H9 (cell line): ENCODE data around the gene CCAR1. TPM values are rescaled to one million over a fixed set of nuclear protein-coding genes. Genes with fewer than 3 reads are reported as not detected.
A peak's percentile ranks its signal among the peaks of the same experiment; 100 is the strongest.

Source experiments
- DNase-seq: peaks from one replicate; pipeline ENCODE4 v3.0.0-alpha.2; 2017
- H2AFZ ChIP-seq: one replicate; pipeline ENCODE4 v1.6.1; 2013; ENCODE audit warnings: mild to moderate bottlenecking, low read length, control low read depth, moderate library complexity
- H2AK5ac ChIP-seq: 2 replicates; pipeline ENCODE4 v1.6.1; 2013; ENCODE audit warnings: low read length, control low read depth, mixed read lengths; ENCODE audit not compliant: insufficient read length
- H2BK120ac ChIP-seq: one replicate; pipeline ENCODE4 v1.6.1; 2013; ENCODE audit warnings: low read depth, mild to moderate bottlenecking, low read length, control low read depth, inconsistent platforms; ENCODE audit not compliant: poor library complexity, severe bottlenecking
- H2BK12ac ChIP-seq: 2 replicates; pipeline ENCODE4 v1.6.1; 2013; ENCODE audit warnings: low read length, control low read depth, mixed read lengths, low read depth; ENCODE audit not compliant: insufficient read length
- H2BK15ac ChIP-seq: 2 replicates; pipeline ENCODE4 v1.6.1; 2013; ENCODE audit warnings: low read depth, low read length, control low read depth
- H2BK20ac ChIP-seq: one replicate; pipeline ENCODE4 v1.6.1; 2013; ENCODE audit warnings: low read depth, mild to moderate bottlenecking, low read length, control low read depth, inconsistent platforms; ENCODE audit not compliant: poor library complexity, severe bottlenecking
- H2BK5ac ChIP-seq: 2 replicates; pipeline ENCODE4 v1.6.1; 2013; ENCODE audit warnings: low read length, control low read depth, mixed read lengths; ENCODE audit not compliant: insufficient read length
- H3K14ac ChIP-seq: 2 replicates; pipeline ENCODE4 v1.6.1; 2013; ENCODE audit warnings: low read length, control low read depth; ENCODE audit not compliant: insufficient read depth
- H3K18ac ChIP-seq: 2 replicates; pipeline ENCODE4 v1.6.1; 2013; ENCODE audit warnings: low read depth, mild to moderate bottlenecking, mixed read lengths, low read length, control low read depth; ENCODE audit not compliant: insufficient read length
- H3K23ac ChIP-seq: 2 replicates; pipeline ENCODE4 v1.6.1; 2013; ENCODE audit warnings: low read length, control low read depth, mixed read lengths, low read depth; ENCODE audit not compliant: insufficient read length
- H3K23me2 ChIP-seq: 2 replicates; pipeline ENCODE4 v1.6.1; 2013; ENCODE audit warnings: low read depth, mild to moderate bottlenecking, mixed read lengths, low read length, control low read depth; ENCODE audit not compliant: insufficient read length, poor library complexity, severe bottlenecking
- H3K27ac ChIP-seq: 2 replicates; pipeline ENCODE4 v1.5.1; 2013; ENCODE audit warnings: low read length, control low read depth, mixed read lengths, low read depth; ENCODE audit not compliant: insufficient read length
- H3K27me3 ChIP-seq: 2 replicates; pipeline ENCODE4 v1.6.1; 2013; ENCODE audit warnings: low read length, control low read depth, inconsistent platforms; ENCODE audit not compliant: insufficient read depth
- H3K4ac ChIP-seq: 2 replicates; pipeline ENCODE4 v1.6.1; 2013; ENCODE audit warnings: low read depth, mild to moderate bottlenecking, control low read depth, inconsistent platforms, low read length, moderate library complexity
- H3K4me1 ChIP-seq: 2 replicates; pipeline ENCODE4 v1.6.1; 2013; ENCODE audit warnings: low read length, control low read depth, inconsistent platforms; ENCODE audit not compliant: insufficient read depth
- H3K4me2 ChIP-seq: 2 replicates; pipeline ENCODE4 v1.6.1; 2013; ENCODE audit warnings: low read length, control low read depth, mixed read lengths; ENCODE audit not compliant: insufficient read length, insufficient read depth
- H3K56ac ChIP-seq: 2 replicates; pipeline ENCODE4 v1.6.1; 2013; ENCODE audit warnings: low read depth, mild to moderate bottlenecking, mixed read lengths, low read length, control low read depth; ENCODE audit not compliant: insufficient read length
- H3K79me1 ChIP-seq: 2 replicates; pipeline ENCODE4 v1.6.1; 2013; ENCODE audit warnings: low read depth, mild to moderate bottlenecking, moderate library complexity, low read length, control low read depth, inconsistent platforms; ENCODE audit not compliant: insufficient read depth, poor library complexity, severe bottlenecking
- H3K79me2 ChIP-seq: 2 replicates; pipeline ENCODE4 v1.6.1; 2013; ENCODE audit warnings: low read length, control low read depth, inconsistent platforms; ENCODE audit not compliant: insufficient read depth
- H3K9ac ChIP-seq: 2 replicates; pipeline ENCODE4 v1.6.1; 2013; ENCODE audit warnings: low read length, control low read depth, mixed read lengths; ENCODE audit not compliant: insufficient read length; ENCODE audit errors: extremely low read depth
- H3K9me3 ChIP-seq: one replicate; pipeline ENCODE4 v1.6.1; 2013; ENCODE audit warnings: low read depth, low read length, inconsistent platforms; ENCODE audit not compliant: control insufficient read depth
- H3T11ph ChIP-seq: one replicate; pipeline ENCODE4 v1.6.1; 2013; ENCODE audit warnings: mild to moderate bottlenecking, low read length, control low read depth, inconsistent platforms
- H4K20me1 ChIP-seq: one replicate; pipeline ENCODE4 v1.6.1; 2013; ENCODE audit not compliant: control insufficient read depth, insufficient read length, insufficient read depth
- H4K5ac ChIP-seq: 2 replicates; pipeline ENCODE4 v1.6.1; 2013; ENCODE audit warnings: low read depth, mild to moderate bottlenecking, mixed read lengths, low read length, control low read depth; ENCODE audit not compliant: insufficient read length
- H4K8ac ChIP-seq: replicated peaks from 2 replicates; pipeline ENCODE4 v1.6.1; 2013; ENCODE audit warnings: low read length, control low read depth, mixed read lengths, low read depth; ENCODE audit not compliant: insufficient read length
- H4K91ac ChIP-seq: 2 replicates; pipeline ENCODE4 v1.6.1; 2013; ENCODE audit warnings: low read depth, mild to moderate bottlenecking, moderate library complexity, mixed read lengths, low read length, control low read depth; ENCODE audit not compliant: insufficient read length
- H3K27ac Mint-ChIP-seq, 3 experiments: 2 replicates in 2 of 3; 3 replicates in 1 of 3; pipeline ENCODE4 v1.8.0; 2020 to 2021; ENCODE audit warnings: mixed read lengths in 3 of 3, mild to moderate bottlenecking in 1 of 3, moderate library complexity in 1 of 3
- H3K27me3 Mint-ChIP-seq: 2 replicates; pipeline ENCODE4 v1.8.0; 2021; ENCODE audit warnings: low read depth, mild to moderate bottlenecking, moderate library complexity, mixed read lengths
- H3K36me3 Mint-ChIP-seq, 3 experiments: 2 replicates in 2 of 3; 3 replicates in 1 of 3; pipeline ENCODE4 v1.8.0; 2020 to 2021; ENCODE audit warnings: low read depth in 3 of 3, mixed read lengths in 3 of 3; ENCODE audit not compliant: insufficient read depth in 1 of 3
- H3K4me1 Mint-ChIP-seq, 2 experiments: 2 replicates each; pipeline ENCODE4 v1.8.0; 2020; ENCODE audit warnings: mixed read lengths in 2 of 2
- H3K4me3 Mint-ChIP-seq, 2 experiments: 2 replicates in 1 of 2; 3 replicates in 1 of 2; pipeline ENCODE4 v1.8.0; 2020 to 2021; ENCODE audit warnings: mild to moderate bottlenecking in 2 of 2, mixed read lengths in 2 of 2, moderate library complexity in 1 of 2
- H3K9me3 Mint-ChIP-seq, 2 experiments: 2 replicates in 1 of 2; 3 replicates in 1 of 2; pipeline ENCODE4 v1.8.0; 2020; ENCODE audit warnings: mild to moderate bottlenecking in 2 of 2, mixed read lengths in 2 of 2, moderate library complexity in 1 of 2
- WGBS: extraction: QIAGEN DNeasy Blood & Tissue Kit; methylation state at CpG from one replicate; pipeline ENCODE4 v1.1.7; 2013; ENCODE audit warnings: missing lambda C conversion rate, low lambda C conversion rate, mixed read lengths; ENCODE audit not compliant: insufficient read length; ENCODE audit errors: extremely low coverage; 5-methylcytosine and 5-hydroxymethylcytosine counted together
- long read RNA-seq: library from polyadenylated mRNA; unstranded; transcript quantifications from one replicate; pipeline ENCODE4 v2.0.0, GENCODE V29; 2020
- total RNA-seq: library from RNA; stranded (reverse); gene quantifications from 2 replicates; pipeline ENCODE4 v1.2.1, GENCODE V29; 2021
- TF ChIP-seq, protein P1 (sequence below): fragments of 200-600 bp; sonication (generic); conservative IDR thresholded peaks from 3 replicates; pipeline ENCODE4 v1.8.0; 2021; ENCODE audit warnings: antibody characterized with exemption, mild to moderate bottlenecking

Gene CCAR1, protein sequence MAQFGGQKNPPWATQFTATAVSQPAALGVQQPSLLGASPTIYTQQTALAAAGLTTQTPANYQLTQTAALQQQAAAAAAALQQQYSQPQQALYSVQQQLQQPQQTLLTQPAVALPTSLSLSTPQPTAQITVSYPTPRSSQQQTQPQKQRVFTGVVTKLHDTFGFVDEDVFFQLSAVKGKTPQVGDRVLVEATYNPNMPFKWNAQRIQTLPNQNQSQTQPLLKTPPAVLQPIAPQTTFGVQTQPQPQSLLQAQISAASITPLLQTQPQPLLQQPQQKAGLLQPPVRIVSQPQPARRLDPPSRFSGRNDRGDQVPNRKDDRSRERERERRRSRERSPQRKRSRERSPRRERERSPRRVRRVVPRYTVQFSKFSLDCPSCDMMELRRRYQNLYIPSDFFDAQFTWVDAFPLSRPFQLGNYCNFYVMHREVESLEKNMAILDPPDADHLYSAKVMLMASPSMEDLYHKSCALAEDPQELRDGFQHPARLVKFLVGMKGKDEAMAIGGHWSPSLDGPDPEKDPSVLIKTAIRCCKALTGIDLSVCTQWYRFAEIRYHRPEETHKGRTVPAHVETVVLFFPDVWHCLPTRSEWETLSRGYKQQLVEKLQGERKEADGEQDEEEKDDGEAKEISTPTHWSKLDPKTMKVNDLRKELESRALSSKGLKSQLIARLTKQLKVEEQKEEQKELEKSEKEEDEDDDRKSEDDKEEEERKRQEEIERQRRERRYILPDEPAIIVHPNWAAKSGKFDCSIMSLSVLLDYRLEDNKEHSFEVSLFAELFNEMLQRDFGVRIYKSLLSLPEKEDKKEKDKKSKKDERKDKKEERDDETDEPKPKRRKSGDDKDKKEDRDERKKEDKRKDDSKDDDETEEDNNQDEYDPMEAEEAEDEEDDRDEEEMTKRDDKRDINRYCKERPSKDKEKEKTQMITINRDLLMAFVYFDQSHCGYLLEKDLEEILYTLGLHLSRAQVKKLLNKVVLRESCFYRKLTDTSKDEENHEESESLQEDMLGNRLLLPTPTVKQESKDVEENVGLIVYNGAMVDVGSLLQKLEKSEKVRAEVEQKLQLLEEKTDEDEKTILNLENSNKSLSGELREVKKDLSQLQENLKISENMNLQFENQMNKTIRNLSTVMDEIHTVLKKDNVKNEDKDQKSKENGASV
- 113 and 118 TPM in 2 replicates for total RNA-seq
- long read RNA-seq, transcript CCAR1-213 (17 exons, 2,432 nt), result major isoform, 12 of 570 reads
- long read RNA-seq, partial matches to known transcripts, result 377 of 570 reads
- long read RNA-seq, other reads (novel, unspliced or antisense), result 180 of 570 reads

DNA sequence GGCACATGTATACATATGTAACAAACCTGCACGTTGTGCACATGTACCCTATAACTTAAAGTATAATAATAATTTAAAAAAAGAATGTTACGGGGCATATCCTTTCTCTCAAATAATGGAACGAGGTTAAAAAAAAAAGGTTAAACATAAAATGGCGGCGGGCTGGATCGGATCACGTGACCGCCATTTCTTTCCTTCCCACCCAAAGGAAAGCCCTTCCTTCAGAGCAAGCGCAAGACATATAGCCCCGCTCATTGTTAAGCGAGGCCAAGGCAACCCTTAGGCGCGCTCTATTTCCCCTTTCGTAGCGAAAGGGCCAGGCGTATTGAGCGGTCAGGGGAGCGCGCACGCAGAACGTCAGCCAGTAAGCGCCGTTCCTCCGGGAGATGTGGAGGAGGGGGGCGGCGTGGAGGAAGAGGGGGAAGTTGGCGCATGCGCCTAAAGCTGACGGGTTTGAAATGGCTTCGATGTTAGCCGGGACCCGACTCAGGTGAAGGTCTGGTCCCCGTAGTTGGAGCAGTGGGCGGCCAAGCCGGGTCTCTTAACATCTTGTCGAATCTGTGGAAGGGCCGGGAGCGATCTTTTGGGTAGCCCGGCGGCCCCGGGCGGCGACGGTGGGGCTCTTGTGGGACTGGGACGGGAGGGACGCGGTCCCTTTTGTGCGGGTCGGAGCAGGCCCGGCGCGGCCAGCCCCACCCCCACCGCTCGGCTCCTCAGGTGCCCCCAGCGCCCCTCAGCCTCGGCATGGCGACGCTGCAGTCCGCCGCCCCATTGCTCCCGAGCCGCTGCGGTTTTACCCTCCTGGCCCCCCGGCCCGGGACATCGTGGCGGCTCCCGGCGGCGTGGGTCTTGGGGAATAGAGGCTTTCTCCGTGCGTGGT is at the start of gene CCAR1:
TSS of gene CCAR1 (plus strand) at position 447 of the 880 bp plus-strand sequence. CDS start 1,266 bp downstream, outside the sequence.
- Histone ChIP-seq H4K8ac (no peak within 1 kb of the TSS), H3K4me2 (peak within 1 kb of the TSS; percentile 92), H3K18ac (peak within 1 kb of the TSS; percentile 99), H4K5ac (peak within 1 kb of the TSS; percentile 41), H3K79me1 (no peaks in the 10 kb centered on the region), H3K4ac (peak within 1 kb of the TSS; percentile 94), H4K91ac (peak within 1 kb of the TSS; percentile 79), H3T11ph (no peak within 1 kb of the TSS), H3K79me2 (peaks cover 8% of the 10 kb centered on the region; the same call in 1 of the 2 replicates), H2BK12ac (peak within 1 kb of the TSS; percentile 40), H3K4me1 (no peaks in the 10 kb centered on the region), H2BK15ac (no peak within 1 kb of the TSS), H2AK5ac (no peak within 1 kb of the TSS), H3K9me3 (no peaks in the 10 kb centered on the region), H2BK120ac (peak within 1 kb of the TSS; percentile 81), H2BK5ac (peak within 1 kb of the TSS; percentile 95), H2BK20ac (no peak within 1 kb of the TSS), H3K9ac (peak within 1 kb of the TSS; percentile 84), H3K27me3 (no peaks in the 10 kb centered on the region), H4K20me1 (no peaks in the 10 kb centered on the region), H3K14ac (peak within 1 kb of the TSS; percentile 99), H3K56ac (no peak within 1 kb of the TSS), H3K23ac (no peak within 1 kb of the TSS), H3K23me2 (no peaks in the 10 kb centered on the region), H3K27ac (peak within 1 kb of the TSS; percentile 96), H2AFZ (no peak within 1 kb of the TSS)
- Mint-ChIP-seq H3K27ac (peak within 1 kb of the TSS; percentile 99 to 100 (median 100)), H3K4me3 (peak within 1 kb of the TSS; percentile 96 to 97), H3K4me1 (peaks cover 6 to 7% of the 10 kb centered on the region in 2 experiments), H3K27me3 (peaks cover 1% of the 10 kb centered on the region; the same call in 1 of the 2 replicates), H3K9me3 (no peaks in the 10 kb centered on the region), H3K36me3 (peaks cover 24 to 36% (median 36%) of the 10 kb centered on the region in 3 experiments)
- TF ChIP-seq, protein P1, sequence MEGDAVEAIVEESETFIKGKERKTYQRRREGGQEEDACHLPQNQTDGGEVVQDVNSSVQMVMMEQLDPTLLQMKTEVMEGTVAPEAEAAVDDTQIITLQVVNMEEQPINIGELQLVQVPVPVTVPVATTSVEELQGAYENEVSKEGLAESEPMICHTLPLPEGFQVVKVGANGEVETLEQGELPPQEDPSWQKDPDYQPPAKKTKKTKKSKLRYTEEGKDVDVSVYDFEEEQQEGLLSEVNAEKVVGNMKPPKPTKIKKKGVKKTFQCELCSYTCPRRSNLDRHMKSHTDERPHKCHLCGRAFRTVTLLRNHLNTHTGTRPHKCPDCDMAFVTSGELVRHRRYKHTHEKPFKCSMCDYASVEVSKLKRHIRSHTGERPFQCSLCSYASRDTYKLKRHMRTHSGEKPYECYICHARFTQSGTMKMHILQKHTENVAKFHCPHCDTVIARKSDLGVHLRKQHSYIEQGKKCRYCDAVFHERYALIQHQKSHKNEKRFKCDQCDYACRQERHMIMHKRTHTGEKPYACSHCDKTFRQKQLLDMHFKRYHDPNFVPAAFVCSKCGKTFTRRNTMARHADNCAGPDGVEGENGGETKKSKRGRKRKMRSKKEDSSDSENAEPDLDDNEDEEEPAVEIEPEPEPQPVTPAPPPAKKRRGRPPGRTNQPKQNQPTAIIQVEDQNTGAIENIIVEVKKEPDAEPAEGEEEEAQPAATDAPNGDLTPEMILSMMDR, result no peak
- WGBS, result no CpG with 5 or more reads among the region's 72 CpGs
- DNase-seq, result peak; percentile 96
